ENCODE results near the gene FBRSL1.

Gene FBRSL1

GRCh38 chr12:132514216-132514820 lies 24.4 kb downstream of the FBRSL1 start:
- DNase-seq: no peak

- DNase-seq: no peak
Observed at GRCh38 chr12:132514838-132515237, 24.9 kb downstream of the FBRSL1 start.

GRCh38 chr12:132516095-132517012 lies 26.4 kb downstream of the FBRSL1 start:
- no peak for DNase-seq

GRCh38 chr12:132517013-132517739 lies 27.2 kb downstream of the FBRSL1 start:
- DNase-seq: no peak

- no peak for DNase-seq
Observed at GRCh38 chr12:132517740-132518100, 27.8 kb downstream of the FBRSL1 start.

- DNase-seq: no peak
Observed at GRCh38 chr12:132518354-132518992, 28.5 kb downstream of the FBRSL1 start.

GRCh38 chr12:132520421-132521199 lies 30.7 kb downstream of the FBRSL1 start:
- DNase-seq: no peak

- no peak for DNase-seq
Observed at GRCh38 chr12:132521200-132521580, 31.2 kb downstream of the FBRSL1 start.

GRCh38 chr12:132521712-132522292 lies 31.9 kb downstream of the FBRSL1 start:
- no peak for DNase-seq

- peak; percentile 26 for DNase-seq
Observed at GRCh38 chr12:132522592-132523380, 32.8 kb downstream of the FBRSL1 start.

GRCh38 chr12:132523576-132524331 lies 33.8 kb downstream of the FBRSL1 start:
- no peak for DNase-seq

GRCh38 chr12:132524405-132524804 lies 34.5 kb downstream of the FBRSL1 start:
- DNase-seq: no peak

GRCh38 chr12:132525011-132525832 lies 35.3 kb downstream of the FBRSL1 start:
- DNase-seq: no peak

GRCh38 chr12:132525833-132526455 lies 36.0 kb downstream of the FBRSL1 start:
- no peak for DNase-seq

- no peak for DNase-seq
Observed at GRCh38 chr12:132527186-132527882, 37.4 kb downstream of the FBRSL1 start.

GRCh38 chr12:132527883-132528264 lies 37.9 kb downstream of the FBRSL1 start:
- DNase-seq: no peak

GRCh38 chr12:132528564-132529106 lies 38.7 kb downstream of the FBRSL1 start:
- DNase-seq: no peak

Data from NCI-H524 treated with DMSO at 0.1 percent for 48 hours (cell line).